Skeletal muscle satellite cell (primary cell): ENCODE data around the gene TMEM131.

Experiments used
- H3K27me3 ChIP-seq: 2 replicates; pipeline ENCODE4 v1.7.0; 2013; ENCODE audit warnings: low read length; ENCODE audit not compliant: control insufficient read depth, insufficient read depth
- H3K36me3 ChIP-seq: 2 replicates; pipeline ENCODE4 v1.7.0; 2013; ENCODE audit warnings: mild to moderate bottlenecking, control low read depth, low read length; ENCODE audit not compliant: insufficient read depth
- H3K4me1 ChIP-seq: 2 replicates; pipeline ENCODE4 v1.7.0; 2013; ENCODE audit warnings: low read length; ENCODE audit not compliant: control insufficient read depth, insufficient read depth
- H3K4me2 ChIP-seq: 2 replicates; pipeline ENCODE4 v1.7.0; 2013; ENCODE audit warnings: mild to moderate bottlenecking, low read length
- H3K4me3 ChIP-seq: 2 replicates; pipeline ENCODE4 v1.7.0; 2013; ENCODE audit warnings: low read length
- H3K9ac ChIP-seq: 2 replicates; pipeline ENCODE4 v1.7.0; 2013; ENCODE audit warnings: mild to moderate bottlenecking, low read depth, low read length, moderate library complexity
- H3K9me3 ChIP-seq: replicated peaks from 2 replicates; pipeline ENCODE4 v1.7.0; 2013; ENCODE audit warnings: mild to moderate bottlenecking, control low read depth, low read length

The TMEM131 gene

GRCh38 chr2:97983134-97983533, 12.6 kb downstream of the TMEM131 start:
- no peaks in the 10 kb centered on the region for H3K4me1 ChIP-seq
- H3K27me3 ChIP-seq: no peaks in the 10 kb centered on the region
- no peak overlapping the region for H3K4me2 ChIP-seq
- H3K36me3 ChIP-seq: peaks cover 4% of the 10 kb centered on the region
- H3K9ac ChIP-seq: no peak overlapping the region
- no peak overlapping the region for H3K4me3 ChIP-seq
- H3K9me3 ChIP-seq: peaks cover 5% of the 10 kb centered on the region

- no peaks in the 10 kb centered on the region for H3K27me3 ChIP-seq
- H3K9ac ChIP-seq: no peak overlapping the region
- H3K4me2 ChIP-seq: no peak overlapping the region
- H3K4me3 ChIP-seq: no peak overlapping the region
- H3K9me3 ChIP-seq: no peaks in the 10 kb centered on the region
- no peaks in the 10 kb centered on the region for H3K4me1 ChIP-seq
- peaks cover 4% of the 10 kb centered on the region for H3K36me3 ChIP-seq
These were observed 13.1 kb downstream of the TMEM131 start for GRCh38 chr2:97982621-97983020.

GRCh38 chr2:97981961-97982360, 13.8 kb downstream of the TMEM131 start:
- Histone ChIP-seq H3K4me3 (no peak overlapping the region), H3K36me3 (peaks cover 4% of the 10 kb centered on the region), H3K9me3 (no peaks in the 10 kb centered on the region), H3K27me3 (no peaks in the 10 kb centered on the region), H3K4me2 (no peak overlapping the region), H3K9ac (no peak overlapping the region), H3K4me1 (no peaks in the 10 kb centered on the region)

DNA sequence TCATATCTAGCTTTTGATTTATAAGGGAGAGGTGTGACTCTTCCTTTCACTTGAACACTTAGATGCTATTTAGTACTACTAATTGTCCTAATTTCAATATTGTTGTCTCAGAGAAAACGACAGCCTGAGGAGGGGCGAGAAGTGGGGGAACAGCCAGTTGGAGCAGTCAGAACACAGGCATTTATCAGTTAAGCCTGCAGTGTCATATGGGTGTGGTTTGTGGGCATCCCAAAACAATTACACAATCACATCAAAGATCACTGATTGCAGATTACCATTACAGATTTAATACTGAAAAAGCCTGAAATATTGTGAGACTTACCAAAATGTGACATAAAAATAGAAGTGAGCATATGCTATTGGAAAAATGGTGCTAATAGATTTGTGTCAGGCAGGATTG, 15.8 kb downstream of the TMEM131 start:
- H3K9ac ChIP-seq: no peak overlapping the region
- H3K36me3 ChIP-seq: peaks cover 4% of the 10 kb centered on the region
- H3K27me3 ChIP-seq: no peaks in the 10 kb centered on the region
- no peak overlapping the region for H3K4me2 ChIP-seq
- H3K4me1 ChIP-seq: no peaks in the 10 kb centered on the region
- H3K9me3 ChIP-seq: peaks cover under 1% of the 10 kb centered on the region
- no peak overlapping the region for H3K4me3 ChIP-seq

DNA sequence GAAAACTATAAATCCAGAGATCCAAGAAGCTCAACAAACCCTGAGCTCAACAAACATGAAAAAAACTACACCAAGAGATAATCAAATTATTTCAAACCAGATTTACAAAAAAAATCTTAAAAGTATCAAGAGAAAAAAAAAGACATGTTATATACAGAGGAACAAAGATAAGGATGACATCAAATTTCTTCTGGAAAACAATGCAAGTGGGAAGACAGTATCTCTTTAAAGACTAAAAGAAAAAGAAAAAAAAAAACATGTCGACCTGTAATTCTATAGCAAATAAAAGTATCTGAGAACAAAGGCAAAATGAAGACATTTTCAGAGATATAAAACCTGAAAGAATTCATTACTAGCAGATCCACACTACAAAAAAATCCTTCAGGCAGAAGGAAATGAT, 21.3 kb downstream of the TMEM131 start:
- Histone ChIP-seq H3K9ac (no peak overlapping the region), H3K4me2 (no peak overlapping the region), H3K9me3 (peaks cover 3% of the 10 kb centered on the region), H3K36me3 (peaks cover 4% of the 10 kb centered on the region), H3K27me3 (no peaks in the 10 kb centered on the region), H3K4me3 (no peak overlapping the region), H3K4me1 (no peaks in the 10 kb centered on the region)

DNA sequence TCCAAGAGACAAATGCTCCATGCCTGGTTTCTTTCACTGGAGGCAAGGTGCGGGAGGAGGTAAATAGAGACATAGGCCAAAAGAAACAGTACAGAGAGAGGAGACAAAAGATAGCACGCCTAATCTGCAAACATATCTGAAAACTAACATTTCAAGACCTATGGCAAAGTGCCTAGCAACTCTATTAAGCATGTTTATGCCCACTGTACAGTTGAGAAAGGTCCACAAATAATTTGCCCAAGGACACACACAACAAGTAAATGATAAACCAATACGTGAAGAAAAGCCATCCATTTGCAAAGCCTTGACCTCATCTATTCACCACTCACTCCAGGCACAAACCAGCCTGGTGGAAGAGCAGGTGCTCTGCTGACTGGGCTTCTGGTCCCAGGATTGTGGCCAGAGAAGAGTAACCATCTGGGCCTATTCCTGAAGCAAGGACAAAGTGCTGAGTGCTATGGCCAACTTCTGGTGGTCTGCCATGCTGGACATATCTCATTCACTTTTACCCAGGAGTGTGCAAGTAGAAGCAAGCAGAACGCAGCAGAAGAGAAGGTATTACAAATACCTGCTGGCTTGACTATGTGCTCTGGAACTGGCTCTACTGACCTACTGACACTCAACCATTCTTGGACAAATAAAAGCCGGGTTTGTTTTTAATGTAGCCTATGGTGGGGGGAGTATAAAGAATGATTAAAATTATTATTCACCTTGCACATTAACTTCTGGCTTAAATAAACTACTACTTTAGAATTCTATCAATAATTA, 25.3 kb downstream of the TMEM131 start:
- no peaks in the 10 kb centered on the region for H3K27me3 ChIP-seq
- H3K9me3 ChIP-seq: peaks cover 3% of the 10 kb centered on the region
- H3K4me2 ChIP-seq: no peak overlapping the region
- H3K36me3 ChIP-seq: no peaks in the 10 kb centered on the region
- no peaks in the 10 kb centered on the region for H3K4me1 ChIP-seq
- no peak overlapping the region for H3K4me3 ChIP-seq
- H3K9ac ChIP-seq: no peak overlapping the region

- Histone ChIP-seq H3K4me2 (no peak overlapping the region), H3K9ac (no peak overlapping the region), H3K4me3 (no peak overlapping the region), H3K27me3 (no peaks in the 10 kb centered on the region), H3K4me1 (no peaks in the 10 kb centered on the region), H3K9me3 (no peaks in the 10 kb centered on the region), H3K36me3 (no peaks in the 10 kb centered on the region)
These were observed 26.4 kb downstream of the TMEM131 start for GRCh38 chr2:97969081-97970067.

DNA sequence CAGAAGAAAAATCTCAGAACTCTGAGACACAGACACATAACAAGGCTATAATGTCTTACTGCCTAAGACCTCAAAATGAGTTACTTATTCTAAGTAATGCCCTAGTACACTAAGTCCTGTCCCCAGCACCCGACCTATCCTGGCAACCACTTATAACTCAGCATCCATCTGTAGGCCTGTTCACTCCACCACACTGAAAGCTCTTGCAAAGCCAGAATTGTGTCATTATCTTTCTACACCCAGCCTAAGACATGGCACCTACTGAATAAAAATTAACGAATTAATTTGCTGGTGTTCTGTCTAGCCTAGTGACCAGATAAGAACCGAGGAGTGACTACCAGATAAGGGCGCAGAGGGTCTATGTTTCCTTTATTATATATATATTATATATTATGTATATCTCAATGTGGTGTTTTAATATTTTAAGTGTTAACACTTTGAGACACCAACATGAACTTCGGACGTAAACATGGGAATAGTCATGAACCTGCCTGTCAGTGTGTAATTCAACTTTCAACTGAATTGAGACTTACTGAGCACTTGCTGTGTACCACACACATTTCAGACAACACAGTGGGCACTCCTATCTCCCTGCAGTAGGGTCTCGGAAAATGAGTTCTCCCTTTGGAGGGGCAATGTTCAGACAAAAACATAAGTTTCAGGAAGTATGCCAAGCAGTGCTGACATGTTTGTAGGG, 27.7 kb downstream of the TMEM131 start:
- no peaks in the 10 kb centered on the region for H3K4me1 ChIP-seq
- H3K9me3 ChIP-seq: no peaks in the 10 kb centered on the region
- no peak overlapping the region for H3K9ac ChIP-seq
- H3K27me3 ChIP-seq: no peaks in the 10 kb centered on the region
- no peak overlapping the region for H3K4me2 ChIP-seq
- H3K4me3 ChIP-seq: no peak overlapping the region
- H3K36me3 ChIP-seq: no peaks in the 10 kb centered on the region

DNA sequence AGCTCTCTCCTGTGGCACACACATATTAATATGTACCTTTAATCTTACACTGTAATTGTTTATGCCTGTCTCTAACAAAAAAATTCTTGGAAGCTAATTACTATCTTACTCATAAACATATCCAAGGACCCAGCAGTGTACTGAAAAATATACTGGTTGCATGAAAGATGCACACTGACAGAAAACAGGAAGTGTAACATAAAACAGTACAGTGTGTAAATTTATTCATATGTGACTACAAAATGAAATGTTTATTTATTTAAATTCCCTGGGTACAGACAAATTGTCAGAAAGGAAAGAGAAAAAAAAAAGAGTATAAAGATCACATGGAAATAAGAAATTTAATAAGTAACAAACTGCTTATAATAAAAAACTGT, 28.5 kb downstream of the TMEM131 start:
- Histone ChIP-seq H3K27me3 (no peaks in the 10 kb centered on the region), H3K36me3 (no peaks in the 10 kb centered on the region), H3K9me3 (no peaks in the 10 kb centered on the region), H3K4me2 (no peak overlapping the region), H3K4me1 (no peaks in the 10 kb centered on the region), H3K9ac (no peak overlapping the region), H3K4me3 (no peak overlapping the region)

GRCh38 chr2:97966545-97967215, 29.1 kb downstream of the TMEM131 start:
- no peaks in the 10 kb centered on the region for H3K4me1 ChIP-seq
- H3K36me3 ChIP-seq: no peaks in the 10 kb centered on the region
- no peak overlapping the region for H3K4me3 ChIP-seq
- H3K27me3 ChIP-seq: no peaks in the 10 kb centered on the region
- H3K4me2 ChIP-seq: no peak overlapping the region
- no peaks in the 10 kb centered on the region for H3K9me3 ChIP-seq
- H3K9ac ChIP-seq: no peak overlapping the region

- no peak overlapping the region for H3K9ac ChIP-seq
- H3K27me3 ChIP-seq: no peaks in the 10 kb centered on the region
- no peaks in the 10 kb centered on the region for H3K9me3 ChIP-seq
- H3K36me3 ChIP-seq: no peaks in the 10 kb centered on the region
- H3K4me3 ChIP-seq: no peak overlapping the region
- H3K4me2 ChIP-seq: no peak overlapping the region
- no peaks in the 10 kb centered on the region for H3K4me1 ChIP-seq
These were observed 30.6 kb downstream of the TMEM131 start for GRCh38 chr2:97965116-97965515.
